B cell (primary cell): ENCODE measurements around the gene SNTA1.

Experiments used
- CTCF ChIP-seq: fragments of 200-600 bp; IDR thresholded peaks from one replicate; pipeline ENCODE4 v1.8.0; 2022; ENCODE audit warnings: antibody characterized with exemption, mild to moderate bottlenecking
- EZH2 ChIP-seq: IDR thresholded peaks from 2 replicates; pipeline ENCODE4 v1.6.1; 2012; ENCODE audit warnings: borderline replicate concordance, low read depth, mild to moderate bottlenecking, moderate library complexity, low read length; ENCODE audit not compliant: insufficient read depth, poor library complexity, severe bottlenecking

GRCh38 chr20:33450867-33451266 lies 7.3 kb upstream of the SNTA1 start:
- TF ChIP-seq CTCF = no peak
- TF ChIP-seq EZH2 = no peak
